HepG2 (cell line): ENCODE results near the gene SDK1.

Experiments used
- ATF1 ChIP-seq: IDR thresholded peaks from 2 replicates; pipeline ENCODE4 v1.6.1; 2016; ENCODE audit warnings: mild to moderate bottlenecking, control low read depth
- HCFC1 ChIP-seq: fragments of 150-350 bp; IDR thresholded peaks from 2 replicates; pipeline ENCODE4 v1.6.1; 2014; ENCODE audit warnings: low read depth, low read length
- MED8 ChIP-seq: sonication (generic); formaldehyde crosslinking; IDR thresholded peaks from 2 replicates; pipeline ENCODE4 v1.8.1; 2023; ENCODE audit warnings: mild to moderate bottlenecking, missing genetic modification reagents; ENCODE audit not compliant: insufficient replicate concordance
- MXI1 ChIP-seq: IDR thresholded peaks from 3 replicates; pipeline ENCODE4 v1.6.1; 2012; ENCODE audit warnings: low read depth, low read length, inconsistent platforms, borderline replicate concordance
- POLR2AphosphoS2 ChIP-seq: IDR thresholded peaks from 2 replicates; pipeline ENCODE4 v1.6.1; 2011; ENCODE audit warnings: low read depth, low read length, improper control_type of control experiment
- SUZ12 ChIP-seq: fragments of 150-350 bp; IDR thresholded peaks from 2 replicates; pipeline ENCODE4 v1.6.1; 2014; ENCODE audit warnings: low read depth, low read length
- ZIK1 ChIP-seq: sonication (generic); formaldehyde crosslinking; IDR thresholded peaks from 2 replicates; pipeline ENCODE4 v1.5.0; 2020; ENCODE audit warnings: mild to moderate bottlenecking, low read depth, missing genetic modification reagents, borderline replicate concordance
- ZNF136 ChIP-seq: sonication (generic); formaldehyde crosslinking; IDR thresholded peaks from 2 replicates; pipeline ENCODE4 v1.8.1; 2022; ENCODE audit warnings: low read depth, mild to moderate bottlenecking, moderate library complexity, missing genetic modification reagents
- ZNF205 ChIP-seq: IDR thresholded peaks from 2 replicates; pipeline ENCODE4 v1.6.1; 2018; ENCODE audit warnings: missing biosample characterization, missing genetic modification reagents
- ZNF350 ChIP-seq: sonication (generic); formaldehyde crosslinking; IDR thresholded peaks from 2 replicates; pipeline ENCODE4 v1.4.0; 2020; ENCODE audit warnings: mild to moderate bottlenecking, low read depth, missing genetic modification reagents, borderline replicate concordance
- TF ChIP-seq, protein P1 (sequence below), 2 experiments: fragments of 450-650 bp in 1 of 2; sonication (generic) in 1 of 2; formaldehyde crosslinking in 1 of 2; IDR thresholded peaks; 2 replicates each; pipeline versions ENCODE4 v1.6.1 to v1.8.0; 2016 to 2022; ENCODE audit warnings: antibody characterized with exemption in 1 of 2, mild to moderate bottlenecking in 1 of 2, missing genetic modification reagents in 1 of 2
- TF ChIP-seq, protein P2 (sequence below): sonication (generic); formaldehyde crosslinking; IDR thresholded peaks from 2 replicates; pipeline ENCODE4 v1.5.0; 2020; ENCODE audit warnings: mild to moderate bottlenecking, missing genetic modification reagents, moderate library complexity
- TF ChIP-seq, protein P3 (sequence below), 2 experiments: sonication (generic) in 1 of 2; formaldehyde crosslinking in 1 of 2; IDR thresholded peaks; 2 replicates each; pipeline versions ENCODE4 v1.5.1 to v1.6.1; 2011 to 2020; ENCODE audit warnings: borderline replicate concordance in 1 of 2, low read depth in 1 of 2, low read length in 1 of 2, mild to moderate bottlenecking in 1 of 2, missing genetic modification reagents in 1 of 2, moderate library complexity in 1 of 2
- TF ChIP-seq, protein P4 (sequence below): IDR thresholded peaks from 2 replicates; pipeline ENCODE4 v1.6.1; 2012; ENCODE audit warnings: inconsistent platforms

DNA sequence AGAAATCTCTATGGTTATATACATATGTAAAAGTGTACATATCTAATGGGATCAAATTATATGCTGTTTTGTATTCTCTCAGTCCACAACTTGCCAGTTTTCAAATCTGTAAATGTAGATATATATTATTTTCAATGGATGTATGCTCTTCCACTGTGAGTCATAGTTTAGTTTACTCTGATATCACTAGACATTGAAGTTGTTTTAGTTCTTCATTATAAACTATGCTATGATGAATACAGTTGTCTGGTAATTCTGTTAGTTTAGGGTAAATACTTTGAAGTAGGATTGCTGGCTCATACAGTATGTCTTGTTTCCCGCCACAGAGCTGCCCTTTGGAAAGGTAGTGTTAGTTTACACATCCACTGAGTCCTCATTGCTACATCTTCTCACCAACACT, 25.2 kb downstream of the SDK1 start:
- TF ChIP-seq, protein P1, sequence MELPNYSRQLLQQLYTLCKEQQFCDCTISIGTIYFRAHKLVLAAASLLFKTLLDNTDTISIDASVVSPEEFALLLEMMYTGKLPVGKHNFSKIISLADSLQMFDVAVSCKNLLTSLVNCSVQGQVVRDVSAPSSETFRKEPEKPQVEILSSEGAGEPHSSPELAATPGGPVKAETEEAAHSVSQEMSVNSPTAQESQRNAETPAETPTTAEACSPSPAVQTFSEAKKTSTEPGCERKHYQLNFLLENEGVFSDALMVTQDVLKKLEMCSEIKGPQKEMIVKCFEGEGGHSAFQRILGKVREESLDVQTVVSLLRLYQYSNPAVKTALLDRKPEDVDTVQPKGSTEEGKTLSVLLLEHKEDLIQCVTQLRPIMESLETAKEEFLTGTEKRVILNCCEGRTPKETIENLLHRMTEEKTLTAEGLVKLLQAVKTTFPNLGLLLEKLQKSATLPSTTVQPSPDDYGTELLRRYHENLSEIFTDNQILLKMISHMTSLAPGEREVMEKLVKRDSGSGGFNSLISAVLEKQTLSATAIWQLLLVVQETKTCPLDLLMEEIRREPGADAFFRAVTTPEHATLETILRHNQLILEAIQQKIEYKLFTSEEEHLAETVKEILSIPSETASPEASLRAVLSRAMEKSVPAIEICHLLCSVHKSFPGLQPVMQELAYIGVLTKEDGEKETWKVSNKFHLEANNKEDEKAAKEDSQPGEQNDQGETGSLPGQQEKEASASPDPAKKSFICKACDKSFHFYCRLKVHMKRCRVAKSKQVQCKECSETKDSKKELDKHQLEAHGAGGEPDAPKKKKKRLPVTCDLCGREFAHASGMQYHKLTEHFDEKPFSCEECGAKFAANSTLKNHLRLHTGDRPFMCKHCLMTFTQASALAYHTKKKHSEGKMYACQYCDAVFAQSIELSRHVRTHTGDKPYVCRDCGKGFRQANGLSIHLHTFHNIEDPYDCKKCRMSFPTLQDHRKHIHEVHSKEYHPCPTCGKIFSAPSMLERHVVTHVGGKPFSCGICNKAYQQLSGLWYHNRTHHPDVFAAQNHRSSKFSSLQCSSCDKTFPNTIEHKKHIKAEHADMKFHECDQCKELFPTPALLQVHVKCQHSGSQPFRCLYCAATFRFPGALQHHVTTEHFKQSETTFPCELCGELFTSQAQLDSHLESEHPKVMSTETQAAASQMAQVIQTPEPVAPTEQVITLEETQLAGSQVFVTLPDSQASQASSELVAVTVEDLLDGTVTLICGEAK (IDR thresholded peaks at IDR 0.05), result no peak
- TF ChIP-seq, protein P1 (CRISPR knock-in tag; IDR thresholded peaks at IDR 0.05), result no peak
- TF ChIP-seq POLR2AphosphoS2 (no peak), ZNF136 (CRISPR knock-in tag) (no peak), ZNF205 (no peak), ATF1 (CRISPR knock-in tag) (no peak), ZIK1 (CRISPR knock-in tag) (no peak), HCFC1 (no peak), MXI1 (no peak), SUZ12 (no peak), ZNF350 (CRISPR knock-in tag) (no peak), MED8 (CRISPR knock-in tag) (no peak)
- TF ChIP-seq, protein P2, sequence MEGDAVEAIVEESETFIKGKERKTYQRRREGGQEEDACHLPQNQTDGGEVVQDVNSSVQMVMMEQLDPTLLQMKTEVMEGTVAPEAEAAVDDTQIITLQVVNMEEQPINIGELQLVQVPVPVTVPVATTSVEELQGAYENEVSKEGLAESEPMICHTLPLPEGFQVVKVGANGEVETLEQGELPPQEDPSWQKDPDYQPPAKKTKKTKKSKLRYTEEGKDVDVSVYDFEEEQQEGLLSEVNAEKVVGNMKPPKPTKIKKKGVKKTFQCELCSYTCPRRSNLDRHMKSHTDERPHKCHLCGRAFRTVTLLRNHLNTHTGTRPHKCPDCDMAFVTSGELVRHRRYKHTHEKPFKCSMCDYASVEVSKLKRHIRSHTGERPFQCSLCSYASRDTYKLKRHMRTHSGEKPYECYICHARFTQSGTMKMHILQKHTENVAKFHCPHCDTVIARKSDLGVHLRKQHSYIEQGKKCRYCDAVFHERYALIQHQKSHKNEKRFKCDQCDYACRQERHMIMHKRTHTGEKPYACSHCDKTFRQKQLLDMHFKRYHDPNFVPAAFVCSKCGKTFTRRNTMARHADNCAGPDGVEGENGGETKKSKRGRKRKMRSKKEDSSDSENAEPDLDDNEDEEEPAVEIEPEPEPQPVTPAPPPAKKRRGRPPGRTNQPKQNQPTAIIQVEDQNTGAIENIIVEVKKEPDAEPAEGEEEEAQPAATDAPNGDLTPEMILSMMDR (CRISPR knock-in tag), result no peak
- TF ChIP-seq, protein P3, sequence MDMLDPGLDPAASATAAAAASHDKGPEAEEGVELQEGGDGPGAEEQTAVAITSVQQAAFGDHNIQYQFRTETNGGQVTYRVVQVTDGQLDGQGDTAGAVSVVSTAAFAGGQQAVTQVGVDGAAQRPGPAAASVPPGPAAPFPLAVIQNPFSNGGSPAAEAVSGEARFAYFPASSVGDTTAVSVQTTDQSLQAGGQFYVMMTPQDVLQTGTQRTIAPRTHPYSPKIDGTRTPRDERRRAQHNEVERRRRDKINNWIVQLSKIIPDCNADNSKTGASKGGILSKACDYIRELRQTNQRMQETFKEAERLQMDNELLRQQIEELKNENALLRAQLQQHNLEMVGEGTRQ (IDR thresholded peaks at IDR 0.05; ENCODE audit: low read depth, low read length), result no peak
- TF ChIP-seq, protein P3 (CRISPR knock-in tag; IDR thresholded peaks at IDR 0.05; ENCODE audit: borderline replicate concordance), result no peak
- TF ChIP-seq, protein P4, sequence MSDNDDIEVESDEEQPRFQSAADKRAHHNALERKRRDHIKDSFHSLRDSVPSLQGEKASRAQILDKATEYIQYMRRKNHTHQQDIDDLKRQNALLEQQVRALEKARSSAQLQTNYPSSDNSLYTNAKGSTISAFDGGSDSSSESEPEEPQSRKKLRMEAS, result no peak
